Activated CD8-positive, alpha-beta memory T cell treated with anti-CD3 and anti-CD28 coated beads, Interleukin-2, amount 50 U/mL, for 24 hours (primary cell): ENCODE measurements around the gene GINS1.

Source experiments
- DNase-seq: peaks from one replicate; pipeline ENCODE4 v3.0.0-alpha.2; 2020; ENCODE audit errors: extremely low read depth

Gene GINS1

DNA sequence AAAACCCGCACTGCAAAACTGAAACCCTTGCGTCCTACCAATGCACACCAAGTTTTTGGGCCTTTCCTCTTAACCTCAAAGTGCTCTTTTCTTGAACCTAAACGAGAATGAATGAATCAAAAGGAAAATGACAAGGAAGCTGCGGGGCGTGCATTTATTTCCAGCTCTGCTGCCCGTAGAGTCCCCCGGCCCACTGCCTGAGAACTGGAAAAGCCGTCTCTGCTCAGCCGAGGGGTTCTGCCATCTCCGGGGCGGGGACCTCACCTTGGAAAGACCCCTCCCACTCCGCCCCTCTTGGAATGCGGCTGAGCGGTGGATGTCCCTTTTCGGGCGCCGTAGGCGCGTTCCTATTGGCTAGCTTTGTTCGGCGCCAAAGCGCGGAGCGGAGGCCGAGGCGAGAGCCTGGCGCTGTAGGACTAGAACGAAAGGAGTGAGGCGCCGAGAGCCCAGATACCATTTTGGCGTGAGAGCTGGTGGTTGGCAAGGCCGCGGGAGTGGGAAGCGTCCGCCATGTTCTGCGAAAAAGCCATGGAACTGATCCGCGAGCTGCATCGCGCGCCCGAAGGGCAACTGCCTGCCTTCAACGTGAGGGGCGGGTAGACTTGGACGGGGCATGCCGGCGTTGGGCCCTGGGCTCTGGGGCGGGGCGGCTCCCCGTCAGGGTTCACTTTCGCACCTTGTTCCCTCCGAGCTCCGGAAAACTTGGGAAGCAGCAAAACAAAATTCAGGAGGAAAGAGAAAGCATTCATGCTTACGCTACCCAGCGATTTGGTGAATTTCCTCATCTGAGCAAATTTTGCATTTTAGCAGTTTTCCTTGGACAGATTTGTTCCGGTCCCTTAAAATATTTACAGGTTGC lies at the start of gene GINS1:
Gene GINS1, plus strand, starts transcription at position 363 of the 859 bp plus-strand sequence. Its CDS starts 148 bp downstream, at position 511.
- peak; percentile 63 for DNase-seq

DNA sequence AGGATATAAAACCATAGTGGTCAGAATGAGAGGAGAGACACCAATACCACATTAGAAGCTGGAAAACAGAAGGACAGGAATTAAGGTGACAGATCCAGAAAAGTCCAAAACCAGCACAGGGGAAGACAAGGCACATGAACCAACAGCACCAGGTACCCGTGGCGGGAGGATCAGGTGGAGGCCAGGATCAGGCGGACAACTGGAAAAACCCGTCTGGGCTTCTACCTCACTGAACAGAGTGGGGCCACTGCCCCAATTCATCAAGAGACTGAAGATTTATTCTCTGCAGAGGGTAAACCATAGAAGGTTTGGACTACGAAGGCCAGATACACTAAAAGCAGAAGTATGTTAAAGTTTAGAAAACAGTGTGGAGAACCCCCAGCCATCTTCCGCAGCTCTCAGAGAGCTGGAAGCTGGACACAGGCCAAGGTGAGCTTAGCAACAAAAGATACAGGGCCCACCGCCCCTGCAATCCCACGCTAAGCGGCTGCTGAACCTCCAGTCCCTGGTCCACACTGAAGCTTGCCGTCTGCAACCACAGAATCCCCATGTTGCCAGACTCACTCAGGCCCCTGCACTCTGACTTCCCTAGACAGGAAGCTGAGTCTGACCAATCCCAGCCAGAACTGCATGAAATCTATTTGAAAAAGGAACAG lies 46.7 kb upstream of the GINS1 start:
- DNase-seq = no peak

DNA sequence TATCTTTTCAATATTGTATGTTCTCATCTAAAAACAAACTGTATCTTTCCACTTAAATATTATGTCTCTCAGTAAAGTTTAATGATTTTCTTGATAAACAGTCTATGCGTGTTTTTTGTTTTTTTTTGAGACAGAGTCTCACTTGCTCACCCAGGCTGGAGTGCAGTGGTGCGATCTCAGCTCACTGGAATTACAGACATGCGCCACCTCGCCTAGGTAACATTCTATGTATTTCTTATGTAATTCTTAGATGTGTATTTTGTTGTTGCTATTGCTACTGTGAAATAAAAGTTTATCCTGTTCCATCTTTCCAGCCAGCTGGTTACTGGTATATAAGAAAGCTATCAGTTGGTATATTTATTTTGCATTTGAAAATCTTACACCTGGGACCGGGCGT lies 46.2 kb upstream of the GINS1 start:
- no peak for DNase-seq

DNA sequence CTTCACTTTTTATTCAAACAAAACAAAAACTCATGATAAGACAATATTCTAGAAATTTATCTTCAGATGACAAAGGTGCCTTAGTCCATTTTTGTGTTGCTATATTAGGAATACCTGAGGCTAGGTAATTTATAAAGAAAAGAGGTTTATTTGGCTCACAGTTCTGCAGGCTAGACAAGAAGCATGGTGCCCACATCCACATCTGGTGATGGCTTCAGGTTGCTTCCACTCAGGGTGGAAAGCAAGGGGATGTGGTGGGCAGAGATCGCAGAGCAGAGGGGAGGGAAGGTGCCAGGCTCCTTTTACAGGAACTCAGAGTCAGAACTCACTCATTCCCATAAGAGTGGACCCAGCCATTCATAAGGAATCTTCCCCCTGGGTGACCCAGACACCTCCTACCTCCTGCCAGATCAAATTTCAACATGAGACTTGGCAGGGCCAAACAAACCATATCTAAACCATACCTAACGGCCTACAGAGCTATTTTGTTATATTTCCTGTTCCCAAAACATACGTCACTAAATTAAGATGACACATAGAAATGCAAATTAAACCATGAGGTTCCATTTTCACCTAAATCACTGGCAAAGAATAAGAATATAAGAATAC lies 43.2 kb upstream of the GINS1 start:
- no peak for DNase-seq

DNA sequence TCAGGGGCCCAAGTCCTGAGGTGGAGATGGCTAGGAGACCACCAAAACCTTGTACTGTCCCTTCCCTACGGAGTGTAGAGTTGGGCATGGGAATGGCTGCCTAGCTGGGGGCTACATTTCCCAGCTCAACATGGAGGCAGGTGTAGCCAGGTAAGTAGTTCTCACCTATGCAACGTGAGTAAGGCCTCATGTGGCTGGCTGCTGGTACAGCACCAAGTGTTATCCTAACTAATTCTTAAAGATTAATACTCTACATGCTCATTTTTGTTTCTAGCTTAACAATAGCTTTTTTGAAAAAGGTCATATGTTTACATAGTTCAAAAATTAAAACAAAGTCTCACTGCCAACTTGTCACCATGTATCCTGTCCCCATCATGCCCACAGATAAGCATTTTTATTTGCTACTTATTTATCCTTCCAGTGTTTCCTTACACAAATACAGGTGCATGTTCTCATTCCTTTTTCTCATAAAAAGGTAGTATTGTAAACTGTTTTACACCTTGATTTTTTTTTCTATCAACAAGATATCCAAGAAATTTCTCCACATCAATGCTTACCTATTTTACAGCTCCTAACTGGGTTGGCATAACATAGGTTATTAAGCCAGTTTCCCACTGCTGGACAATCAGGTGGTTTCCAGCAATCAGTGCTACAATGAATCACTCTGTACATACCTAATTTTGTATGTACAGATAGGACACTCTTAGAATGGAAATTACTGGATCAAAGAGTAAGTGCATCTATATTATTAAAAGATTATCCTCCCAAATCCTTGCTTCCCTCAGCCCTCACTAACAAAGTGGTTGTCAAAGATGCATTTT lies 42.4 kb upstream of the GINS1 start:
- no peak for DNase-seq

DNA sequence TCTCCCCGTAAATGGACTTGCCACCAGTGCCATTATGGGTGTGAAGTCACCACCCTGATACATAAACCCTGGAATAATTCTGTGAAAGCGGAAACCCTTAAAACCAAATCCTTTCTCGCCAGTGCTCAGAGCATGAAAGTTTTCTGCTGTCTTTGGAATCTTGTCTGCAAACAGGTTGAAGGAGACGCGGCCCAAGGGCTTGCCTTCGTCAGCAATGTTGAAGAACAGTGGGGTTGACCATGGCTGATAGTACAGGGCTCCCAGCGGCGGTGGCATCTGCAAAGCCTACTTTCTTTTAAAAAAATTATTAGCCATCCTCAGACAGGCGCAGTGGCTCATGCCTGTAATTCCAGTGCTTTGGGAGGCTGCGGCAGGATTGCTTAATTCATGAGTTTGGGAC lies 38.9 kb upstream of the GINS1 start:
- DNase-seq = no peak

DNA sequence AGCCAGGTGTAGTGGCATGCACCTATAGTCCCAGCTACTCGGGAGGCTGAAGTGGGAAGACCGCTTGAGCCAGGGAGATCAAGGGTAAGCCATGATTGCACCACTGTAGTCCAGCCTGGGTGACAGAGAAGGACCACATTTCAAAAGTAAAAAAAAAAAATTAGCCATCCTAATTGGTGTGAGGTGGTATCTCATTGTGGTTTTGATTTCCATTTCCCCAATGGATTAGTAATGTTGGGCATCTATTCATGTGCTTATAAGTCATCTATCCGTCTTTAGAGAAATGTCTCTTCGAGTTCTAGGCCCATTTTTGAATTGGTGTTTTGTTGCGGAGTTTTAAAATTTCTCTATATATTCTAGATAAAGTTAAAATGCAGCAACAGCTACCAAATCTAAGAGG lies 38.5 kb upstream of the GINS1 start:
- no peak for DNase-seq

DNA sequence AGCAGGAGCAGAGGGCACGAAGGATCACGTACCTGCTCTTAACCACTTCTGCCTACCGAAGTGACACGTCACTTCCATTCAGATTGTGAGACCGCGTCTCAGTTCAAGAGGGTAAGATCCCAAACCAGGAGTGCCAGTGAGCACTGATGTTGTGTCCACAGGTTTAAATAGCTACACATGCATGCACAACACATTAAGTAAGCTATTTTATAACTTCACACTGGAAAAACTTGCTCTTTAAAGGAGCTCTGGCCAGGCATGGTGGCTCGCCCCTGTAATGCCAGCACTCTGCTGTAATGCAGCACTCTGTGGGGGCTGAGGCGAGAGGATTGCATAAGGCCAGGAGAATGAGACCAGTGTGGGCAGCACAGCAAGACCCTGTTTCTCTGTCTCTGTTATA lies 37.9 kb upstream of the GINS1 start:
- no peak for DNase-seq

DNA sequence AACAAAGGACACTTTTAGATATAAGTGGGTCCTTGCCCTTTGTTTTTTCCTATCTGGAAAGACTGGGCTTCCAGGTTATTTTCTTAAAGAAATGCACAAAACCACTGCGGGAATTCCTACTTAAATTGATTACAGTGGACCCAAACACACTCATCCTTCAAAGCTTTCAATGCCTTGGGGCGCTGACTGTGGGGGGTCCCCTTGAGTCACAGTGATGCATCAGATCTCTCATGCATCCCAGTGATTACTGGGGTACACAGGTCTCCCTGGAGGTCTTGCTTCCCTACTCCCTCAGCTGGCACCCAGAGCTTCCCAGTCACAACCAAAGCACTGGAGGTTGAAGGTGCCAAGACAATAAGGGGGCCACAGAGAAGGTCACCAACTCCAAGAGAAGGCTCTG lies 37.5 kb upstream of the GINS1 start:
- DNase-seq = no peak

DNA sequence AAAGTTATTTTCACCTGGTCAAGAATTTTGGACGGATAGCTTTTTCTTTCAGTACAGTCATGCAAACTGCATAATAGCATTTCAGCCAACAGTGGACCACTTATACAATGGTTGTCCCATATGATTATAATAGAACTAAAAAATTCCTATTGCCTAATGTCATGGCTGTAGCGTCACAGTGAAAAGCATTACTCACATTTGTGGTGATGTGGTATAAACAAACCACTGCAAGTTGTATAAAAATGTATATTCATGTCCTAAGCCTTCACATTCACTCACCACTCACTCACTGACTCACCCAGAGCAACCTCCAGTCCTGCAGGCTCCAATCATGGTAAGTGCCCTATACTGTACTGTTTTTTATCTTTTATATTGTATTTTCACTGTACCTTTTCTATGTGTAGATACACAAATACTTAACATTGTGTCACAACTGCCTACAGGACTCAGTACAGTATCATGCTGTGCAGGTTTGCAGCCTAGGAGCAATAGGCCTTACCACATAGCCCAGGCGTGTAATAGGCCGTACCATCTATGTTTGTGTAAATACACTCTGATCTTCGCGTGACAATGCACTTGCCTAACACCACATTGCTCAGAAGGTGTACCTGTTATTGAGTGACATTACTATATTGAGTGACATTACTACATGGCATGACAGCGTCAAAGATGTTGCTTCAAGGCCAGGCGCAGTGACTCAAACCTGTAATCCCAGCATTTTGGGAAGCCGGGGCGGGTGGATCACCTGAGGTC lies 34.7 kb upstream of the GINS1 start:
- DNase-seq = no peak

DNA sequence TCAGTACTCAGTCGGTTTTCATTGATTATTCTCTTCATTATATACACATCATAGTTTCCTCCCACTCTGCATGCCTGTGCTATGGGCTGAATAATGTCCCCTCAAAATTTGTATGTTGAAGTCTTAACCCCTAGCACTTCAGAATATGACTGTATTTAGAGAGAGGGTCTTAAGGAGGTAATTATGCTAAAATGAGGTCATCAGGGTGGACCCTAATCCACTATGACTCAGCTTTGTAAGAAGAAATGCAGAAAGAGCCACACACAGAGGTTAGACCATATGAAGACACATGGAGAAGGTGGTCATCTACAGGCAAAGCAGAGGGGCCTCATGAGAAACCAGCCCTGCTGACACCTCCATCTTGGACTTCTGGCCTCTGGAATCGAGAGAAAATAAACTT lies 32.6 kb upstream of the GINS1 start:
- no peak for DNase-seq

DNA sequence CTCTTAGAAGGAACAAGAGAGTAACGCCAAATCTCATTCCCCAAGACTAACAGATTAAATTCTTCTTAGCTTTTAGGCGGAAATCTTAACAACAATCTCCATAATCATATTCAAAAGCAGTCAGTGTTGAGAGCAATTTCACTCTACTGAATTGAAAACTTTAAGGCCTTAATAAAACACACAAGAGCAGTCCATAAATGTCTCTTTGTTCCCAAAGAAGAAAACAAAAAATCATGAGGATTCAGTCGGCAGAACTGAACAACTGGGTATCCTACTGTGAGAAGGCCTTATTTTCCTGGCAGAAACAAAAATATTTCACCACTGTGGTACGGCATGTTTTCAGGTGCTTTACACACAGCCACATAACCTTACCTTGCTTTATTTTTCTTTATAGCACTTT lies 31.2 kb upstream of the GINS1 start:
- DNase-seq = no peak

DNA sequence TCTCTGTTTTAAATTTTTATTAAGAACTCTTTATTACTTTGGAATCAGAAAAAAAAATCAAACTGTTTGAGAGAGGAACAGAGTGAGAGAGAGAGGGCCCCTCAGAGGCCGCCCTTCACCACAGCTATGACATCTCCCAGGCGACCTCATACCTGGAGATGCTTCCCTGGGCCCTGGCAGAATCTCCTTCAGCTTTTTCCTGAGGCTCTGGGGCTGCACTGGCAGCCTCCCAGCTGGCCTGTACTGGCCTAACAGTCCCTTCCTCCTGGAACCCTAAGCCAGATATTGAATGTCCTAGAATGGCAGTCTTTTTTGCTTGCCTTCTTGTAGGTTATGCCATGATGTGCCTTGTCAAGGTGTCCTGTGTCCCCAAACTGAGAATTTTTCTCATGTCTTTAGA lies 30.6 kb upstream of the GINS1 start:
- DNase-seq = no peak

DNA sequence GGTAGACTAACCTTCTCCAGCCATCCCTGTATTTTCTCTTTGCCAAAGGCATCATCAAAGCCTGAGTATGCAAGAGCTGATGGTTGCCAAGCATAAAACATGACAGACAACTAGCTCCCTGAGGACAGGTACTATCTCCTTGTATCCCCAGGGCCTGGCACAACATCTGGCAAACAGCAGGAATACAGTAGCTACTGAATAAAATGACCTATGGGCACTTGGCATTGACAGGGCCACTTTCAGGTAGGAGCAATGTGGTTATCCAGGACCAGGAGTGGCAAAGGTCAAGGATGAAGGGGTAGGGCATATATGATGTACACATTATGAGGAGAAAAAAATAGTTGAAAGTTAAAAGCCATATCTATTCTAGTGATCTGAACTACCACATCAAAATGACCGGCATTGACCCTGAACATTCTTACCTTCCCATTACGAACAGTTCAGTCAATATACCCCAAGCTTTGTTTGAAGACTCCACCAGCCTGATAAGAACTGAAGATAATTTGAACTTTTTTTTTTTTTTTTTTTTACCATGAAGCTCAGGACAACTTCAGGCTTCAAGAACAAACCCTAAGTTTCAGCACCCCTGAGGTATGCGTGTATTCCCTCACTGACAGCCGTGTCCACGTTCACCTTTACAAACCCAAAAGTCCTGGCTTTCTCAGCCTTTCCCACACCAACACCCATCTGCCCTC lies 29.1 kb upstream of the GINS1 start:
- DNase-seq = no peak

DNA sequence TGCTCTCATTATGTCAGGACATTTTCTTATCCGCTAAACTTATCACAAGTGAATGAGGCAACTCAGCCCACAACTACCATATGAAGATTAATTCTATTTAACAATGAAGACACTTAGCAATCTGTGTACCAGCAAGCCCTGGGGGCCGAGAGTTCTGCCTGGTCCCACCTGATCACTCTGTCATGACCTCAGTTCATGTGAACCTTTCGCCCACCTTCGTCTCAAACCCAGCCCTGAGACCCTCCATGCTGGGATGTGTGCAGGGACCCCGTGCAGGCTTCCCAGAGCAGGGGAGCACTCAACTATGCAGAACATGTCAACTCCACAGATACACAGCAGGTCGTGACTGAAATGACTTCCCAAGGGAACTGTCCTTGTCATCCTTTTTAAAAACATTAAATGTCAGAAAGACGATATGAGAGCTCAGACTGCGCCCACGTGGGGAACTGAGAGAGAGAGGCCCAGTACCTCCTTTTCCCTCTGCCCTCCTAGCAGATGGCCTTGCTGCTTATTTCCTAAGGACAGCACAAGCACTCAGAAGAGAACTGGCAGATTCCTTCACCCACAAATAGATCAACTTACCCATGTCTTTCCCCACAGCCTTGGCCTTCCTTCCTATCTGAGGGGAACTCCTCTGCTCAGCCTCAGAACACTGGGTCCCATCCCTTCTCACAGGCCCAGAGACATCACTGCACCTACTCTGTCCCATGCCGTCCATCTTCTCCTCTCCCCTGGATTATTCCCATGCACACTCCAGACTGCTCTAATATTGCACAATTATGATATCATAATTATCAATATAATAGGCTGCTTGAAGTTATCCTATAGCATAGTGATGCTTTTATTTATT lies 28.4 kb upstream of the GINS1 start:
- no peak for DNase-seq

DNA sequence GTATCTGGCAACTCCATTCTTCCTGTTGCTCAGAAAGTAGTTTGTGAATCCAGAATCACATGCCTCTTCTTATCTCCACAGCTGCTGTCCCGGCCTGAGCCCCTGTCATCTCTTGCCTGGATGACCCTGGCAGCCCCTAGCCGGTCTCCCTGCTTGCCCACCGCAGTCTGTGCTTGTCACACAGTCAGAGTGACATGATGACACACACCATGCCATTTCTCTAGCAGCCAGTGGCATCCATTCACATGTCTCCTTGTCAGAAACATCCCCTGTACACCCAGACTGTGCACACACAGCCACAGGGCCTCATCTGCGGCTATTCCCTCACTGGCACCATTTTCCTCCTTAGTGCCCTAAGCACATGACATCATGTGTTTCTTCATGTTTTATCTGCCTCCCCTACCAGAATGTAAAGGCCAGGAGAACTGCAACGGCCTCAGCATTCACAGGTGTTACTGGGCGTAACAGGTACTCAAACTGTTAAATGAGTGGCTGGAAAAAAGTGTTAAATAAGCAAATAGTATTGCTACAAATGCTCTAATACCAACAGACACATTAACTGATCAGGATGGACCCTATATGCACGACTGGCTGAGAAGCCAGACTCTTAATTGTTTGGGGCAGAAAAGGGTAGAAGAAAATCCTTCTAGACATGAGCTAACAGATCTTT lies 26.4 kb upstream of the GINS1 start:
- DNase-seq = no peak

DNA sequence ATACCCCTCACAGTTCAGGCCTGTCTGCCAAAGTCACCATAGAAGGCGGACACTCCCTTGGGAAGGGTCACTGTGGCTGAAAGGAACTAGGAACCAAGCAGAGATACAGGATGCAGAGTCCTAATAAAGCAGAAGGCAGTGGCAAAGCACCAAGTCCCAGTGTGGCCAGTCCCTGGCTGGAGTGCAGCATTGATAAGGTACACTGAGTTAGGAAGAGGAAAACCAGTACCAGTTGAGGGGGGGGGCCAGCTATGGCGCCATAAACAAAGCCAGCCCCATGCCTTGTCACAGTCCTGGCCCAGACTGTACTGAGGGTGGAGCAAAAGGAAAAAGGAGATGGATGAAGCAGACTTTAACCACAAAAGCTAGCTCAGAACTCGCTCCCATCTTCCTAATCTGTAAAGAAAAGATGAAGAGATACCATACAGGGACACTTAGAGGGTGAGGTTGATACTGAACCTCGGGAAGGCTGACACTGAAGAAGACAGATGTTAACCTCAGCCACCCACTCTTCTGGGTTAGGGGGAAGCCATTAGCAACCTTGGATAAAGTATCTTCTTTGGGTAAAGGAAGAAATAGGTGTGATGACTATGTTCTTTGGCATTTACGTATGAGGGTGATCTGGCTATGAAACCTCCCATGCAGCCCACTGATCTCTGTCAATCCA lies 24.6 kb upstream of the GINS1 start:
- DNase-seq = no peak

DNA sequence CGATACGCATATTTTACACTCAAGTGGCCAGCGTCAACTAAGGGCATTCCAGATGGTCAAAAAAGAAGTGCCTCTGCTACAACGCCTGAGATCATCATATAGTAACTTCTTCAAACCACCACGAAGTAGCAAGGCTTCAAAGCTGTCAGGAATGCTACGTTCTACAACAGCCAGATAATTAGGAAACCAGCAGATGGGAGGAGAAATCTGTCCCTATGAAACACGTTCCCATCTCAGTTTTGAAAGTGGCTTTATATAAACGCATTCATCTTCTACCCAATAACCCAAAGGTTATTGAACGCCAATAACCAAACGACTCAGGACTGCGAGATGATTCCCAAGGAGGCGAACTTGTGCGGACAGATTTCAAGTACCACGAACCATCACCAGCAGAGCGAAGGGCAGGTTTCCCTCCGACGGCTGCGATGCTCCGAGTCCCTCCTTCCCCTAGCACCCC lies 18.0 kb upstream of the GINS1 start:
- DNase-seq = no peak
